HG02588 (cell line): ENCODE data around the gene AK5.
"Not testable (repeated sequence)": the region's sequence is repeated elsewhere in the genome, so short reads cannot be mapped to it uniquely, and the experiment has no call there.

Experiments
- ATAC-seq: cut with Tn5 transposase; IDR thresholded peaks from one replicate; pipeline ENCODE4 v1.9.1; 2021; ENCODE audit warnings: mild to moderate bottlenecking, moderate library complexity; ENCODE audit not compliant: unreplicated experiment

Gene AK5

GRCh38 chr1:77489910-77490309 lies 208.1 kb downstream of the AK5 start:
- ATAC-seq = no peak

DNA sequence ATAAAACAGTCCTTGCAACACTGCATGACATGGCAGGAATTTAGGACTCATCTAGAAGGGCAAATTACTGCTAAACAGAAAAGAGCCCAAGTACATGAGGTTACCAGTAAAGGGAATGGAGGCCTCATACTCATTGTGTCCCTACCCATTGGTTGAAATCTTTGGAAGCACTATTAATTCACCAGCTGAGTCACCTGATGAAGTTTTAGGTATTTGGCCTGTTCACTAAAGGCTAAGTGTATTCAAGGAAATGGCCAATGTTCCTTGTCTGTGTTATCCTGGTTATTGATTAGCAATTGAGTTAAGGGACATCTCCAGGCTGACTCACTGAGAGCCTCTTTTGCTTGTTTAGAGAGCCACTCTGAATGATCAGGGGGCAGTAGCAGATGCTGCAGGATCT lies 212.2 kb downstream of the AK5 start:
- no peak for ATAC-seq

GRCh38 chr1:77498918-77499317 lies 217.1 kb downstream of the AK5 start:
- no peak for ATAC-seq

- ATAC-seq = no peak
Observed at GRCh38 chr1:77499466-77499865, 217.6 kb downstream of the AK5 start.

- ATAC-seq = no peak
Observed at GRCh38 chr1:77504986-77505385, 223.2 kb downstream of the AK5 start.

GRCh38 chr1:77506771-77507170 lies 225.0 kb downstream of the AK5 start:
- no peak for ATAC-seq

GRCh38 chr1:77509051-77509492 lies 227.3 kb downstream of the AK5 start:
- no peak for ATAC-seq

DNA sequence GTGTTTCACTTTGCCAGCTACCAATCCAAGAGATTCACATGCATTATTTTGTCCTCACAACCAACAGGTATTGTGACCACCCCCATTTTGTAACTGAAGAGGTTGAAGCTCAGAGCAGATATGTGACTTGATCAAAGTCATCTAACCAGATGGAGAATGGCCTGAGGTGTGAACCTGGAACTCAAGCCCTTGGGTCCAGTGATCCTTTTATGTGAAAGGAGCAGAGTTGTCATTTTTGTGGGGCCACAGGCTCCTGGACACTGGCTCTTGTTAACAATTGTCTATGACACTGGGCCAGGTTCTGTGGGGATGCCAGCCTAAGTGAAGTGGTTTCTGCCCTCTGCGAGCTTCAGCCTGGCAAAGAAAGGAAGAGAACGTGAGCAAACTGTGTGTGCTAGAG lies 228.1 kb downstream of the AK5 start:
- ATAC-seq = no peak

DNA sequence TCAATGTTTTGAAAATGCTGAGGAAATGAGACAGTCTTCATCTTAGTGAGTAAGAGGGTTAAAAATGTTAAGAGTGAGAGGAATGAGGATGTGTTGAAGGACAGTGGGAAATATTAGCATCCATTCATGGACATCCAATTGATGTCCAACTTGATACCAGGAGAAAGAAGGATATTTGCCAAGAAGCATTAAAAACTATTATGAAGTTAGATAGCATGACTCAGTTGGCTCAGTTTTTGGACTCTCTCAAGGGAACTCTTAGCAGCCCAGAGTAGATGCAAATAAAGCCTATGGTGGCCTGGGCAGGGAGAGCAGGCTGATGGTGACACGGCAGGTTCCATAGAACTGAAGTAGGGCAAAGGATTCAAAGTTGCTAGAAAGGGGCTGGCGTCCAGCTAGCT lies 229.6 kb downstream of the AK5 start:
- ATAC-seq = no peak

- not testable (repeated sequence) for ATAC-seq
Observed at GRCh38 chr1:77512650-77513049, 230.8 kb downstream of the AK5 start.

DNA sequence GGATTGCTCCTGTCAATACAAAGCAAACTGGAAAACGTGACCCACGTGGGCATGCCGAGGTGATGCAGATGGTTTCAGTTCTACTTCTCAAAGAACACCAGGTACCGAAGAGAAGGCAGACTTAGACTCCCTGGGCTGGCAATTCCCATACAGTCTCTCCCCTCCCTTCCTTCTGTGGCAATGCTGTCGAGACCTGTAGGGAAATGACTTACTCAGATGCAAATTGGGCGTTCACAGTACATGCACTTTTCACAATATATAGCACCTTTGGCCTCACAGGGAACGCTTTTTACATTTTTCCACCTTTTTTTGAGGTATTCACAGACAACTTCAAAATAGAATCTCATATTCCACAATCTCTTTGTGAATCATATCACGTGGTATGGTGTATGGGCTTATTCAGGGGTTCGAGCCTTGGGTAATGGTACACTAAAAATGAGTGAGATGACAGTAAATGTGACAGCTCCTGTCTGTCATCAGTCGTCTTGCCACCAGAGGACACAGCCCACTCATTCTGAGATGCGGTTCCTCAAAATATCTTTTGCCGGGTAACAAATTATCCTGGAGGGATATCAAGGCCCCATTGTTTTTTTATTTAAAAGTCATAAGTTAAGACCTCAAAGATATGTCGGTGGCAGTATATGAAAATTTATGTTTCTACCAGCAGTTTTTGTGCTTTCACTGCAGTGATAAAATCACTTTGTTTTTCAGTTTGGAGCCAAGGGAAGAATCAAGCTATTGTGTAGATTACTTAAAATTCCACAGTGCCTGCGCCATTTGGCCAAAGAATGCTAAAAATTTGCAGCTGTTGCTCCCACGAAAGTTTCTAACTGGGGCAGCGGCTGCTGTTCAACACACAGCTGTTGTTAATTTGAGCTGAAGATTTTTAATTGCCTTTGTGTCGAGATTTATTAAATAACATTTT lies 232.3 kb downstream of the AK5 start:
- no peak for ATAC-seq

DNA sequence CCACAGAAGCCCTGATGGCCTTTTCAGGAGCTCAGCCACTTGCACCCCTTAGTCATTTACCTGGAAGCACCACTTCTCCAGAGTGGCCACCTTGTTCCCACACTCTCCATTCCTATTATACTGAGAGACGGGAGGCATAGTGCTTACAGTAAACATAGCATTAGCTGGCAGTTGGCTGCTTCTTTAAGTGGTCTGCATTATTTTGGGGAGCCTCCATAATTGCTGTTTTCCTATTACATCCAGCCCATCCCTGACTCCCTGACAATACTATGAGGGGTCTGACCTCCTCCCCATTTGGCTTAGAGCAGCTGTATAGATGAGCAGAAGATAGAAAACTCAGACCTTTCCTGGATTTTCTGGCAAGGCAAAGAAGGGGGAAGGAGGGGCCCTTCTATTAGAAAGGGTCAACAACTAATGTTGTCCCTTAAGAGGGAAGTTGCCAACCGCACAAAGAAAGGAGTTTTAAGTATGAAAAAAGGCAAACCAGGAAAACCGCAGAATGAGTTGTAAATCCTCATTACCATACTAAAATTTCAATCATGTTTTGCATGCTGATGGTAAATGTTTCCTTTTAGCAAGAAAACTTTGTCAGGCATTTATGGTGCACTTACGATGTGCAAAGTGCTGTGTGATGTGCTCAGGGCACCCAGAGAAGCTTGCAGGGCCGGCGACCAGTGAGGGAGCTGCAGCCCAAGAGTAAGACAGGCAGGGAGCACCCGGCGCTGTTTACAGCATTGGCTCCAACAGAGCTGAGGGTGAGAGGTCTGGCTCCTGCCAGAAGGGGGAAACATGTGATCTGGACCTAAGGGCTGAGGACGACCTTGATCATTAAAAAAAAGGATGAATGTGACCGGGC lies 233.3 kb downstream of the AK5 start:
- no peak for ATAC-seq

- no peak for ATAC-seq
Observed at GRCh38 chr1:77516106-77516505, 234.3 kb downstream of the AK5 start.

DNA sequence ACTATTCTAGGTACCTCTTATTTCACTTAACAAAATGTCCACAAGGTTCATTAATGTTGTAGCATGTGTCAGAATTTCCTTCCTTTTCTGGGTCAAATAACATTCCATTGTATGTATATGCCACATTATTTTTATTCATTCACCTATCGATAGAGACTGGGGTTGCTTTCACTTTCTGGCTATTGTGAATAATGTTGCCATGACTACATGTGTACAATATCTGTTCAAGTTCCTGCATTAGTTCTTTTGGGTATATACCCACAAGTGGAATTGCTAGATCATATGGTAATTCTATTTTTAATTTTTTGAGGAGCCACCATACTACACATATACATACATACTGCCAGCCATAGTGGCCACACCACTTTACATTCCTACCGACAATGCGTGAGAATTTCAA lies 242.2 kb downstream of the AK5 start:
- ATAC-seq = no peak

DNA sequence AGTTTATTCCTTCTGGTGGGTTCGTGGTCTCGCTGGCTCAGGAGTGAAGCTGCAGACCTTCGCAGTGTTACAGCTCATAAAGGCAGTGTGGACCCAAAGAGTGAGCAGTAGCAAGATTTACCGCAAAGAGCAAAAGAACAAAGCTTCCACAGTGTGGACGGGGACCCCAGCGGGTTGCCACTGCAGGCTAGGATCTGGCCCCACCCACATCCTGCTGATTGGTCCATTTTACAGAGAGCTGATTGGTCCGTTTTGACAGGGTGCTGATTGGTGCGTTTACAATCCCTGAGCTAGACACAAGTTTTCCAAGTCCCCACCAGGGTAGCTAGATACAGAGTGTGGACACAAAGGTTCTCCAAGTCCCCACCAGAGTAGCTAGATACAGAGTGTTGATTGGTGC lies 249.3 kb downstream of the AK5 start:
- ATAC-seq = not testable (repeated sequence)

- not testable (repeated sequence) for ATAC-seq
Observed at GRCh38 chr1:77531596-77532280, 249.9 kb downstream of the AK5 start.

DNA sequence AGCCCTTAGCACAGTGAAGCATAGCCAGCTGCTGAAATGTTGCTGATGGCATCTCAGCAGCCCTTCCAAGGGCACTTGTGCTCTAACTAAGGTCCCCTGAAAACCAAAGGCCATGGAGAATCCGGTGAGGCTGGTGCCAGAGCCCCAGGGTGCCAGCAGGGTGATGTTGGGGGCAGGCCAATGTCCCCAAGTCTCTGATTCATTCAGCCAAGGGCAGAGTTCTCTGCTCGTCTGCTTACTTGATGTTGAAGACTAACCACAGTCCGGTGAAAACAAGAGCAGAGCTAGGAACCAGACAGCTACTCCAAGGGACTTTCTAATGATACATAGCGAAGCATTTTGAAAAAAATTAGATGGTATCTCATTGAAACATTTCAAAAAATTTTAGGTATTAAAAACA lies 250.8 kb downstream of the AK5 start:
- no peak for ATAC-seq

DNA sequence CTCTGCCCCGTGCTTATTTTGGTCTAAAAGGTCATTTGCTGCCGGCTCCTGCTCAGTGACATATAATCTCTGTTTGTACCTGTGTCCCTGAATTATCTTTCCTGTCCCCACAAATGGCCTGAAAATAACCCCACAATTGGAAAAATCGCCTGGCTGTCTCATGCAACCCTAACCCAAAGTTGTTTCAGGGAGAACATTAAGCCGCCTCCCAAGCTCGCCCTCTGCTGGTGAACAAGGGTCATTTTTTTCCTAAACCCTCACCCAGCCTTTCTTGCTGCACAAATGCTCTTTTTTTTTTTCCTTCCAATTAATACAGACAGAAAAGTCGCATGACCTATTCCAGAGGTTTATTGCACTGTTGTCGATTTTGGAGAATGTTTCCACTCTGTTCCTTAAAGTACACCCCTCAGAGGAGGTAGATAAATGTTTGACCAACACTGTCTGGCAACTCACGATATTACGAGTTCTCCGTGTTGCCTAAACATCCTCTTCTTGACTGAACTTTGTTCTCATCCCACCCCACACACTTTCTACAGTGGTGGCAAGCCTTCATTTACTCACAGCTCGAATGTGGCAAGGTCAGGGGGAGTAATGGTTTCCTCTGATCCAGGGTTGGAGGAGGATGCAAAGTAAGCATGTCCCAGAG lies 252.0 kb downstream of the AK5 start:
- no peak for ATAC-seq

DNA sequence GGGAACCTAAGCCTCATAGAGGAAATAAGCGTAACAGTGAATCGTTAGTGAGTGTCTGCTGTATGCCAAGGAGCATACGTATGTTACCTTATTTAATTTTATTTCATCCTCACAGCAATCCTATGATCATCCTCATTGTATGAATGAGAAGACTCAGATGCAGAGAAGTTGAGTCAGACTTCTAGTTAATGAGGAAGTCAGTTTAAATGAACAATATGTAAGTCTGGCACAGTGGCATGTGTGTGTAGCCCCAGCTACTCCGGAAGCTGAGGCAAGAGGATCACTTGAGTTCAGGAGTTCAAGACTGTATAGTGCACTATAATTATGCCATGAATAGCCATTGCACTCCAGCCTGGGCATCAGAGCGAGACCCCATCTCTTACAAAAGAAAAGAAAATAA lies 252.6 kb downstream of the AK5 start:
- no peak for ATAC-seq

GRCh38 chr1:77536813-77537212 lies 255.0 kb downstream of the AK5 start:
- ATAC-seq = no peak
